Right lung (tissue), 5 donors: ENCODE measurements around the gene IL1RN. TPM values are rescaled to one million over a fixed set of nuclear protein-coding genes. Genes with fewer than 3 reads are reported as not detected.
A peak's percentile ranks its signal among the peaks of the same experiment; 100 is the strongest.

Source experiments
- DNase-seq, 2 donors: peaks; one replicate each; pipeline ENCODE4 v3.0.0-alpha.2; 2013
- polyA plus RNA-seq, 5 donors: library from polyadenylated mRNA; unstranded; fragments of 120-200 nt; gene quantifications; one replicate each; pipeline versions ENCODE4 v1.2.1 to v1.2.3, GENCODE V29; 2013; ENCODE audit warnings: inconsistent platforms in 1 of 5, low replicate concordance in 1 of 5; ENCODE audit not compliant: insufficient read length in 5 of 5, insufficient read depth in 1 of 5

Gene IL1RN
- polyA plus RNA-seq, 5 donors, result 0.21 to 1.5 (median 1.2) TPM

- no peak for DNase-seq
Measured at GRCh38 chr2:113156278-113157117, 29.1 kb downstream of the IL1RN start.

GRCh38 chr2:113157118-113157896, 29.9 kb downstream of the IL1RN start:
- peak; percentile 32 to 64 for DNase-seq

- DNase-seq, result no peak
Measured at GRCh38 chr2:113157897-113158753, 30.7 kb downstream of the IL1RN start.

GRCh38 chr2:113158884-113159553, 31.6 kb downstream of the IL1RN start:
- DNase-seq, result no peak

- no peak for DNase-seq
Measured at GRCh38 chr2:113160248-113160647, 32.9 kb downstream of the IL1RN start.

GRCh38 chr2:113160962-113161361, 33.6 kb downstream of the IL1RN start:
- DNase-seq, result no peak

GRCh38 chr2:113162173-113162572, 34.8 kb downstream of the IL1RN start:
- DNase-seq, result no peak

- DNase-seq, result no peak
Measured at GRCh38 chr2:113162869-113163268, 35.5 kb downstream of the IL1RN start.

- no peak for DNase-seq
Measured at GRCh38 chr2:113164215-113164929, 37.0 kb downstream of the IL1RN start.

- DNase-seq, result no peak
Measured at GRCh38 chr2:113164930-113165585, 37.7 kb downstream of the IL1RN start.

GRCh38 chr2:113166187-113166645, 38.8 kb downstream of the IL1RN start:
- DNase-seq, result no peak

GRCh38 chr2:113167115-113167932, 39.9 kb downstream of the IL1RN start:
- no peak for DNase-seq

- DNase-seq, result no peak
Measured at GRCh38 chr2:113167962-113168340, 40.6 kb downstream of the IL1RN start.

GRCh38 chr2:113169002-113169530, 41.7 kb downstream of the IL1RN start:
- no peak for DNase-seq

- DNase-seq, result no peak
Measured at GRCh38 chr2:113169586-113169985, 42.2 kb downstream of the IL1RN start.

- DNase-seq, result no peak
Measured at GRCh38 chr2:113171334-113172075, 44.1 kb downstream of the IL1RN start.

GRCh38 chr2:113172721-113173541, 45.5 kb downstream of the IL1RN start:
- no peak for DNase-seq
